GM12878 (cell line): ENCODE results near the gene UNK. TPM values are rescaled to one million over a fixed set of nuclear protein-coding genes. Genes with fewer than 3 reads are reported as not detected.

ENCODE experiments used
- ASH2L ChIP-seq: fragments of 300-600, 200-600 bp; sonication (generic); IDR thresholded peaks from 2 replicates; pipeline ENCODE4 v1.6.1; 2017; ENCODE audit warnings: low read depth, mild to moderate bottlenecking, borderline replicate concordance
- ATF7 ChIP-seq: fragments of 450-650 bp; IDR thresholded peaks from 2 replicates; pipeline ENCODE4 v1.6.1; 2016; ENCODE audit warnings: low read depth, mild to moderate bottlenecking
- CHD2 ChIP-seq: IDR thresholded peaks from 2 replicates; pipeline ENCODE4 v1.6.1; 2011; ENCODE audit warnings: low read depth, low read length, improper control_type of control experiment, borderline replicate concordance
- EGR1 ChIP-seq, 2 experiments: IDR thresholded peaks; 1 replicate in 1 of 2; 2 replicates in 1 of 2; pipeline ENCODE4 v1.6.1; 2011 to 2012; ENCODE audit warnings: low read depth in 2 of 2, low read length in 2 of 2, borderline replicate concordance in 1 of 2, mild to moderate bottlenecking in 1 of 2, moderate library complexity in 1 of 2
- ESRRA ChIP-seq: IDR thresholded peaks from 2 replicates; pipeline ENCODE4 v1.6.1; 2012; ENCODE audit warnings: mild to moderate bottlenecking, low read length, improper control_type of control experiment
- FOS ChIP-seq: IDR thresholded peaks from 3 replicates; pipeline ENCODE4 v1.6.1; 2011; ENCODE audit warnings: borderline replicate concordance; ENCODE audit not compliant: insufficient read length; ENCODE audit errors: extremely low read depth
- IKZF2 ChIP-seq, 2 experiments: fragments of 450-650 bp; IDR thresholded peaks; 2 replicates each; pipeline ENCODE4 v1.6.1; 2017; ENCODE audit warnings: mild to moderate bottlenecking in 2 of 2, moderate library complexity in 2 of 2
- MEF2A ChIP-seq: IDR thresholded peaks from 2 replicates; pipeline ENCODE4 v1.6.1; 2011; ENCODE audit warnings: low read depth, mild to moderate bottlenecking, low read length, moderate library complexity; ENCODE audit not compliant: insufficient read depth
- RBBP5 ChIP-seq: fragments of 200-600 bp; sonication (generic); conservative IDR thresholded peaks from 2 replicates; pipeline ENCODE4 v1.6.1; 2016
- SIN3A ChIP-seq: IDR thresholded peaks from 2 replicates; pipeline ENCODE4 v1.6.1; 2012; ENCODE audit warnings: low read depth, low read length, improper control_type of control experiment
- STAT3 ChIP-seq: IDR thresholded peaks from 2 replicates; pipeline ENCODE4 v1.6.1; 2011; ENCODE audit warnings: low read depth, low read length, improper control_type of control experiment
- TAF1 ChIP-seq: IDR thresholded peaks from 2 replicates; pipeline ENCODE4 v1.6.1; 2011; ENCODE audit warnings: mild to moderate bottlenecking, low read depth, low read length, borderline replicate concordance
- TCF3 ChIP-seq: IDR thresholded peaks from 2 replicates; pipeline ENCODE4 v1.6.1; 2012; ENCODE audit warnings: low read depth, mild to moderate bottlenecking, low read length, borderline replicate concordance; ENCODE audit not compliant: insufficient read depth
- ZNF622 ChIP-seq: fragments of 450-650 bp; IDR thresholded peaks from 2 replicates; pipeline ENCODE4 v1.6.1; 2017; ENCODE audit warnings: mild to moderate bottlenecking, inconsistent platforms
- polyA plus RNA-seq, 11 experiments: library from polyadenylated mRNA; depleted of rRNA in 4 of 11; unstranded in 6 of 11; stranded (reverse) in 5 of 11; fragments of >200 nt; fragmentation: Nextera tagmentation in 4 of 11; fragmentation: Illumina TruSeq in 1 of 11; extraction: Ambion mirVana in 4 of 11; extraction: Trizol in 1 of 11; gene quantifications; 1 replicate in 1 of 11; 2 replicates in 10 of 11; pipeline versions ENCODE4 v1.2.1 to v1.2.3, GENCODE V29; 2011 to 2016; ENCODE audit warnings: inconsistent platforms in 2 of 11, missing spikeins in 2 of 11, low read depth in 1 of 11
- total RNA-seq, 4 experiments: library from RNA; depleted of rRNA in 3 of 4; stranded (reverse); fragments of >200 nt in 3 of 4; fragmentation: Illumina TruSeq in 1 of 4; extraction: Trizol in 1 of 4; gene quantifications; 2 replicates each; pipeline versions ENCODE4 v1.2.1 to v1.2.3, GENCODE V29; 2013 to 2021
- TF ChIP-seq, protein P1 (sequence below): fragments of 450-650 bp; IDR thresholded peaks from 2 replicates; pipeline ENCODE4 v1.6.1; 2017; ENCODE audit warnings: borderline replicate concordance
- TF ChIP-seq, protein P2 (sequence below): IDR thresholded peaks from 2 replicates; pipeline ENCODE4 v1.6.1; 2012; ENCODE audit warnings: mild to moderate bottlenecking, low read depth, low read length
- TF ChIP-seq, protein P3 (sequence below): fragments of 150-350 bp; IDR thresholded peaks from 2 replicates; pipeline ENCODE4 v1.6.1; 2016; ENCODE audit warnings: low read depth, low read length
- TF ChIP-seq, protein P4 (sequence below): IDR thresholded peaks from 2 replicates; pipeline ENCODE4 v1.6.1; 2012; ENCODE audit warnings: low read depth, low read length, improper control_type of control experiment
- TF ChIP-seq, protein P5 (sequence below), 3 experiments: IDR thresholded peaks in 2 of 3; conservative IDR thresholded peaks in 1 of 3; 2 replicates each; pipeline ENCODE4 v1.5.1; 2011; ENCODE audit warnings: low read depth in 3 of 3, low read length in 3 of 3, mild to moderate bottlenecking in 3 of 3, control low read depth in 2 of 3, moderate library complexity in 2 of 3, inconsistent platforms in 1 of 3, mixed read lengths in 1 of 3; ENCODE audit not compliant: control insufficient read depth in 2 of 3, insufficient read depth in 1 of 3; ENCODE audit errors: extremely low read depth in 1 of 3

The UNK gene
- total and polyA plus RNA-seq, 10 of the 15 experiments (the other 5 are each of a cell fraction or from before 2014, with no cell fraction given): 8.9 to 34.5 (median 27.3) TPM

DNA sequence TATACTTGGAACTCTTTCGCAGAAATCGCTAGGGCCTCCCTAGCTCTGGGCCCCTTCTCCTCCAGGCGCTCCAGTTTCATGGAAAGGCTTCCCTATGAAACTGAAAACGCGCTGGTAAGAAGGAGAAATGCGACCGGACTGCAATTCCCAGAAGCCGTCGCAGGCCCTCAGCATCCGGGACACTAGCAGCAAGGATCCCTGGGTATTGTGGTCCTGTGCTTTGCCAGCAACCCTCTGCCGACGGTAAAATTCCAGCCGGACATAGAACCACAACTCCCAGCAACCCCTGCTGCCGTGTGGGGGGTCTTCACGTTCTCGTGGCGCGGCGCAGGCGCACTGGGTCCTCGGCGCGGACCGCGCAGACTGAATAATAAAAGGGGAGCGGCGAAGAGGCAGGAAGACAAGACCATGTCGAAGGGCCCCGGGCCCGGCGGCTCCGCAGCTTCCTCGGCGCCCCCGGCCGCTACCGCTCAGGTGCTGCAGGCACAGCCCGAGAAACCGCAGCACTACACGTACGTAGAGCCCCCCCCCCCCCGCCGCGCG lies at the start of gene UNK (continued):
- TF ChIP-seq EGR1 (IDR thresholded peaks at IDR 0.05; ENCODE audit: borderline replicate concordance in 1 of 2, low read depth in 2 of 2, low read length in 2 of 2): no peak
- TF ChIP-seq RBBP5: no peak
- peak; percentile 83 for TF ChIP-seq CHD2
- TF ChIP-seq, protein P1, sequence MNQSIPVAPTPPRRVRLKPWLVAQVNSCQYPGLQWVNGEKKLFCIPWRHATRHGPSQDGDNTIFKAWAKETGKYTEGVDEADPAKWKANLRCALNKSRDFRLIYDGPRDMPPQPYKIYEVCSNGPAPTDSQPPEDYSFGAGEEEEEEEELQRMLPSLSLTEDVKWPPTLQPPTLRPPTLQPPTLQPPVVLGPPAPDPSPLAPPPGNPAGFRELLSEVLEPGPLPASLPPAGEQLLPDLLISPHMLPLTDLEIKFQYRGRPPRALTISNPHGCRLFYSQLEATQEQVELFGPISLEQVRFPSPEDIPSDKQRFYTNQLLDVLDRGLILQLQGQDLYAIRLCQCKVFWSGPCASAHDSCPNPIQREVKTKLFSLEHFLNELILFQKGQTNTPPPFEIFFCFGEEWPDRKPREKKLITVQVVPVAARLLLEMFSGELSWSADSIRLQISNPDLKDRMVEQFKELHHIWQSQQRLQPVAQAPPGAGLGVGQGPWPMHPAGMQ: no peak
- no peak for TF ChIP-seq STAT3
- TF ChIP-seq ESRRA: peak; percentile 53; the same call in 1 of the 2 replicates
- TF ChIP-seq, protein P2, sequence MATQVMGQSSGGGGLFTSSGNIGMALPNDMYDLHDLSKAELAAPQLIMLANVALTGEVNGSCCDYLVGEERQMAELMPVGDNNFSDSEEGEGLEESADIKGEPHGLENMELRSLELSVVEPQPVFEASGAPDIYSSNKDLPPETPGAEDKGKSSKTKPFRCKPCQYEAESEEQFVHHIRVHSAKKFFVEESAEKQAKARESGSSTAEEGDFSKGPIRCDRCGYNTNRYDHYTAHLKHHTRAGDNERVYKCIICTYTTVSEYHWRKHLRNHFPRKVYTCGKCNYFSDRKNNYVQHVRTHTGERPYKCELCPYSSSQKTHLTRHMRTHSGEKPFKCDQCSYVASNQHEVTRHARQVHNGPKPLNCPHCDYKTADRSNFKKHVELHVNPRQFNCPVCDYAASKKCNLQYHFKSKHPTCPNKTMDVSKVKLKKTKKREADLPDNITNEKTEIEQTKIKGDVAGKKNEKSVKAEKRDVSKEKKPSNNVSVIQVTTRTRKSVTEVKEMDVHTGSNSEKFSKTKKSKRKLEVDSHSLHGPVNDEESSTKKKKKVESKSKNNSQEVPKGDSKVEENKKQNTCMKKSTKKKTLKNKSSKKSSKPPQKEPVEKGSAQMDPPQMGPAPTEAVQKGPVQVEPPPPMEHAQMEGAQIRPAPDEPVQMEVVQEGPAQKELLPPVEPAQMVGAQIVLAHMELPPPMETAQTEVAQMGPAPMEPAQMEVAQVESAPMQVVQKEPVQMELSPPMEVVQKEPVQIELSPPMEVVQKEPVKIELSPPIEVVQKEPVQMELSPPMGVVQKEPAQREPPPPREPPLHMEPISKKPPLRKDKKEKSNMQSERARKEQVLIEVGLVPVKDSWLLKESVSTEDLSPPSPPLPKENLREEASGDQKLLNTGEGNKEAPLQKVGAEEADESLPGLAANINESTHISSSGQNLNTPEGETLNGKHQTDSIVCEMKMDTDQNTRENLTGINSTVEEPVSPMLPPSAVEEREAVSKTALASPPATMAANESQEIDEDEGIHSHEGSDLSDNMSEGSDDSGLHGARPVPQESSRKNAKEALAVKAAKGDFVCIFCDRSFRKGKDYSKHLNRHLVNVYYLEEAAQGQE: no peak
- no peak for TF ChIP-seq TCF3
- TF ChIP-seq, protein P3, sequence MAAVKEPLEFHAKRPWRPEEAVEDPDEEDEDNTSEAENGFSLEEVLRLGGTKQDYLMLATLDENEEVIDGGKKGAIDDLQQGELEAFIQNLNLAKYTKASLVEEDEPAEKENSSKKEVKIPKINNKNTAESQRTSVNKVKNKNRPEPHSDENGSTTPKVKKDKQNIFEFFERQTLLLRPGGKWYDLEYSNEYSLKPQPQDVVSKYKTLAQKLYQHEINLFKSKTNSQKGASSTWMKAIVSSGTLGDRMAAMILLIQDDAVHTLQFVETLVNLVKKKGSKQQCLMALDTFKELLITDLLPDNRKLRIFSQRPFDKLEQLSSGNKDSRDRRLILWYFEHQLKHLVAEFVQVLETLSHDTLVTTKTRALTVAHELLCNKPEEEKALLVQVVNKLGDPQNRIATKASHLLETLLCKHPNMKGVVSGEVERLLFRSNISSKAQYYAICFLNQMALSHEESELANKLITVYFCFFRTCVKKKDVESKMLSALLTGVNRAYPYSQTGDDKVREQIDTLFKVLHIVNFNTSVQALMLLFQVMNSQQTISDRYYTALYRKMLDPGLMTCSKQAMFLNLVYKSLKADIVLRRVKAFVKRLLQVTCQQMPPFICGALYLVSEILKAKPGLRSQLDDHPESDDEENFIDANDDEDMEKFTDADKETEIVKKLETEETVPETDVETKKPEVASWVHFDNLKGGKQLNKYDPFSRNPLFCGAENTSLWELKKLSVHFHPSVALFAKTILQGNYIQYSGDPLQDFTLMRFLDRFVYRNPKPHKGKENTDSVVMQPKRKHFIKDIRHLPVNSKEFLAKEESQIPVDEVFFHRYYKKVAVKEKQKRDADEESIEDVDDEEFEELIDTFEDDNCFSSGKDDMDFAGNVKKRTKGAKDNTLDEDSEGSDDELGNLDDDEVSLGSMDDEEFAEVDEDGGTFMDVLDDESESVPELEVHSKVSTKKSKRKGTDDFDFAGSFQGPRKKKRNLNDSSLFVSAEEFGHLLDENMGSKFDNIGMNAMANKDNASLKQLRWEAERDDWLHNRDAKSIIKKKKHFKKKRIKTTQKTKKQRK: no peak
- TF ChIP-seq, protein P4, sequence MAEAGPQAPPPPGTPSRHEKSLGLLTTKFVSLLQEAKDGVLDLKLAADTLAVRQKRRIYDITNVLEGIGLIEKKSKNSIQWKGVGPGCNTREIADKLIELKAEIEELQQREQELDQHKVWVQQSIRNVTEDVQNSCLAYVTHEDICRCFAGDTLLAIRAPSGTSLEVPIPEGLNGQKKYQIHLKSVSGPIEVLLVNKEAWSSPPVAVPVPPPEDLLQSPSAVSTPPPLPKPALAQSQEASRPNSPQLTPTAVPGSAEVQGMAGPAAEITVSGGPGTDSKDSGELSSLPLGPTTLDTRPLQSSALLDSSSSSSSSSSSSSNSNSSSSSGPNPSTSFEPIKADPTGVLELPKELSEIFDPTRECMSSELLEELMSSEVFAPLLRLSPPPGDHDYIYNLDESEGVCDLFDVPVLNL: no peak; the same call in 1 of the 2 replicates
- 0 out of 2 replicates have a peak, but pooled peaks have one; percentile 31 for TF ChIP-seq TAF1
- TF ChIP-seq, protein P5, sequence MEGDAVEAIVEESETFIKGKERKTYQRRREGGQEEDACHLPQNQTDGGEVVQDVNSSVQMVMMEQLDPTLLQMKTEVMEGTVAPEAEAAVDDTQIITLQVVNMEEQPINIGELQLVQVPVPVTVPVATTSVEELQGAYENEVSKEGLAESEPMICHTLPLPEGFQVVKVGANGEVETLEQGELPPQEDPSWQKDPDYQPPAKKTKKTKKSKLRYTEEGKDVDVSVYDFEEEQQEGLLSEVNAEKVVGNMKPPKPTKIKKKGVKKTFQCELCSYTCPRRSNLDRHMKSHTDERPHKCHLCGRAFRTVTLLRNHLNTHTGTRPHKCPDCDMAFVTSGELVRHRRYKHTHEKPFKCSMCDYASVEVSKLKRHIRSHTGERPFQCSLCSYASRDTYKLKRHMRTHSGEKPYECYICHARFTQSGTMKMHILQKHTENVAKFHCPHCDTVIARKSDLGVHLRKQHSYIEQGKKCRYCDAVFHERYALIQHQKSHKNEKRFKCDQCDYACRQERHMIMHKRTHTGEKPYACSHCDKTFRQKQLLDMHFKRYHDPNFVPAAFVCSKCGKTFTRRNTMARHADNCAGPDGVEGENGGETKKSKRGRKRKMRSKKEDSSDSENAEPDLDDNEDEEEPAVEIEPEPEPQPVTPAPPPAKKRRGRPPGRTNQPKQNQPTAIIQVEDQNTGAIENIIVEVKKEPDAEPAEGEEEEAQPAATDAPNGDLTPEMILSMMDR (IDR thresholded peaks at IDR 0.05 in 2 of 3, conservative IDR thresholded peaks at IDR 0.05 in 1 of 3; ENCODE audit: control insufficient read depth in 2 of 3, extremely low read depth in 1 of 3, insufficient read depth in 1 of 3, low read depth in 3 of 3, low read length in 3 of 3): no peak
- no peak for TF ChIP-seq ZNF622
- peak; percentile 73 to 76; a peak in 3 of 4 replicates for TF ChIP-seq IKZF2 (IDR thresholded peaks at IDR 0.05)
- TF ChIP-seq MEF2A: no peak
- TF ChIP-seq ATF7: no peak
- TF ChIP-seq FOS: no peak
- no peak for TF ChIP-seq ASH2L
- TF ChIP-seq SIN3A: no peak
